Cardiac muscle cell (in vitro differentiated cells and primary cell): ENCODE data around the gene HIP1R. TPM values are rescaled to one million over a fixed set of nuclear protein-coding genes. Genes with fewer than 3 reads are reported as not detected.

ENCODE experiments used
- DNase-seq, 2 donors: peaks; one replicate each; pipeline versions ENCODE4 v3.0.0 to v3.0.0-alpha.2; 2010 to 2017; ENCODE audit warnings: low read depth in 1 of 2, low spot score in 1 of 2
- H3K27ac ChIP-seq: fragments of 200-600 bp; sonication (generic); 2 replicates; pipeline ENCODE4 v1.5.1; 2016
- H3K27me3 ChIP-seq: fragments of 200-600 bp; sonication (generic); 2 replicates; pipeline ENCODE4 v1.6.0; 2016; ENCODE audit warnings: control low read depth
- H3K36me3 ChIP-seq: fragments of 200-600 bp; sonication (generic); 2 replicates; pipeline ENCODE4 v1.5.1; 2016; ENCODE audit warnings: control low read depth
- H3K4me1 ChIP-seq: fragments of 200-600 bp; sonication (generic); 2 replicates; pipeline ENCODE4 v1.8.1; 2017; ENCODE audit warnings: low read depth, mild to moderate bottlenecking, mixed run types
- H3K4me3 ChIP-seq: fragments of 200-600 bp; sonication (generic); 2 replicates; pipeline ENCODE4 v1.5.1; 2016; ENCODE audit warnings: mild to moderate bottlenecking
- H3K9me3 ChIP-seq: fragments of 200-600 bp; sonication (generic); 2 replicates; pipeline ENCODE4 v1.5.1; 2017; ENCODE audit warnings: low read depth, mild to moderate bottlenecking, control low read depth
- CTCF ChIP-seq: IDR thresholded peaks from 2 replicates; pipeline ENCODE4 v1.5.1; 2012; ENCODE audit warnings: low read depth, mild to moderate bottlenecking, low read length
- polyA plus RNA-seq: library from polyadenylated mRNA; unstranded; fragments of >200 nt; fragmentation: Nextera tagmentation; extraction: Ambion mirVana; gene quantifications from 2 replicates; pipeline ENCODE4 v1.2.1, GENCODE V29; 2016
- total RNA-seq: library from RNA; depleted of rRNA; stranded (reverse); fragments of >200 nt; gene quantifications from 2 replicates; pipeline ENCODE4 v1.2.3, GENCODE V29; 2016

HIP1R gene
- total and polyA plus RNA-seq, 2 experiments from 2014 or later = 18.3 to 38.4 TPM

GRCh38 chr12:122811777-122812176 is 23.5 kb upstream of the HIP1R start:
- Histone ChIP-seq H3K27ac (no peak overlapping the region), H3K27me3 (no peaks in the 10 kb centered on the region), H3K36me3 (no peaks in the 10 kb centered on the region), H3K4me1 (no peaks in the 10 kb centered on the region), H3K4me3 (no peak overlapping the region), H3K9me3 (no peaks in the 10 kb centered on the region)
- no peak for DNase-seq
- no peak for TF ChIP-seq CTCF

DNA sequence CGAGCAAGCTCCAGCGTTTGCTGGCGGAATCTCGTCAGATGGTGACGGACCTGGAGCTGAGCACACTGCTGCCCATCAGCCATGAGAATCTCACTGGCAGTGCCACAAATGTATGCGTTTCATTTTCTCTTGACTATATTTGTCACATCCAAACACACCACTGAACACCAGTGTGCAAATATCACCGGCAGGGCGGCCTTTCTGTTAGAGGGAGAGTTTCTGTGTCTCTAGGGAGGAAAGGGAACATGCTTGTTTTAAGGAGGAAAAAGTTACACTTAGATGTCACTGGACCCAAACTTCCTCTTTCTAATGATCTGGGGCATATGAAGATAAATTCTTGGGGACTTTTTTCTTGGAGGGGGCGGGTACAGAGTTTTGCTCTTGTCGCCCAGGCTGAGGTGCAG is 21.9 kb upstream of the HIP1R start:
- H3K4me3 ChIP-seq = no peak overlapping the region
- no peaks in the 10 kb centered on the region for H3K4me1 ChIP-seq
- H3K36me3 ChIP-seq = no peaks in the 10 kb centered on the region
- no peak overlapping the region for H3K27ac ChIP-seq
- no peaks in the 10 kb centered on the region for H3K9me3 ChIP-seq
- H3K27me3 ChIP-seq = no peaks in the 10 kb centered on the region
- no peak for DNase-seq
- no peak for TF ChIP-seq CTCF

GRCh38 chr12:122819209-122819785 is 16.0 kb upstream of the HIP1R start:
- no peaks in the 10 kb centered on the region for H3K27me3 ChIP-seq
- no peaks in the 10 kb centered on the region for H3K36me3 ChIP-seq
- H3K9me3 ChIP-seq = no peaks in the 10 kb centered on the region
- no peaks in the 10 kb centered on the region for H3K4me1 ChIP-seq
- H3K4me3 ChIP-seq = no peak overlapping the region
- DNase-seq = no peak
- TF ChIP-seq CTCF = no peak
- no peak overlapping the region for H3K27ac ChIP-seq

DNA sequence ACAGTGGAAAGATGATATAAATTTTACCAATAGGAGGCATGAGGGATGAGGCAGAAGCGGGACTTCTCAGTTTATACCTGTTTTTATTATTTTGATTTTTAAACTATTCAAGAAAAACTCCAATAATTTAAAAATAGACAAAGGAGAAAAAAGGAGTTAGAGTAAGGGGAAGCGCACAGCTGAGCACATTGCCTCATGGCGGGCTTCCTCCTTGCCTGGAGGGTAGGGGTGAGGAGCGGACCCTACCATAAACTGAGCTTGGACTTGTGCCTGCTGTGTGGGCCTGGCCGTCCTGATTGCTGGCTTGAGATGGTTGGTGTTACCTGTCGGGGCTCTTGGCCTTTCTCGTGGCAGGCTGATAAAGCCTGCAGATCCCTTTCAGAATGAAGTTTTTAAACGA is 15.1 kb upstream of the HIP1R start:
- no peaks in the 10 kb centered on the region for H3K36me3 ChIP-seq
- no peak overlapping the region for H3K4me3 ChIP-seq
- DNase-seq = no peak
- H3K9me3 ChIP-seq = no peaks in the 10 kb centered on the region
- H3K4me1 ChIP-seq = no peaks in the 10 kb centered on the region
- H3K27ac ChIP-seq = no peak overlapping the region
- TF ChIP-seq CTCF = no peak
- H3K27me3 ChIP-seq = no peaks in the 10 kb centered on the region

GRCh38 chr12:122820838-122821271 is 14.4 kb upstream of the HIP1R start:
- Histone ChIP-seq H3K4me1 (no peaks in the 10 kb centered on the region), H3K9me3 (no peaks in the 10 kb centered on the region), H3K4me3 (no peak overlapping the region), H3K27ac (no peak overlapping the region), H3K36me3 (no peaks in the 10 kb centered on the region), H3K27me3 (no peaks in the 10 kb centered on the region)
- no peak for DNase-seq
- no peak for TF ChIP-seq CTCF
